A673 (cell line): ENCODE measurements around the gene DEFB131A. TPM values are rescaled to one million over a fixed set of nuclear protein-coding genes. Genes with fewer than 3 reads are reported as not detected.
"Not testable (repeated sequence)": the region's sequence is repeated elsewhere in the genome, so short reads cannot be mapped to it uniquely, and the experiment has no call there.

Experiments
- BruUV-seq: library from RNA; stranded (reverse); fragments of 400-500 nt; replicated peaks from 2 replicates; lab custom pipeline; 2021; lab: Mats Ljungman, UMichigan
- CTCF ChIA-PET: fragments of 300-600 bp; sonication (Branson Sonifier 250); formaldehyde crosslinking; loops from one replicate; lab custom pipeline; 2022; ENCODE audit warnings: antibody characterized with exemption; lab: Charles Lee
- POLR2A ChIA-PET: fragments of 300-600 bp; sonication (Branson Sonifier 250); formaldehyde crosslinking; loops from one replicate; lab custom pipeline; 2022; ENCODE audit warnings: antibody characterized with exemption; ENCODE audit not compliant: low non-redundant PET; lab: Charles Lee
- DNase-seq: peaks from one replicate; pipeline ENCODE4 v3.0.0-alpha.2; 2015; ENCODE audit warnings: low spot score
- H3K27ac ChIP-seq: fragments of 200-600 bp; sonication (generic); 2 replicates; pipeline ENCODE4 v1.5.1; 2016; ENCODE audit warnings: mixed run types, low read depth, mild to moderate bottlenecking, mixed read lengths, antibody characterized with exemption, low read length; ENCODE audit not compliant: poor library complexity, severe bottlenecking
- H3K27me3 ChIP-seq: fragments of 200-600 bp; sonication (generic); replicated peaks from 2 replicates; pipeline ENCODE4 v1.6.1; 2017; ENCODE audit warnings: mixed run types, low read depth, mild to moderate bottlenecking, mixed read lengths, antibody characterized with exemption, low read length; ENCODE audit not compliant: insufficient read depth, poor library complexity
- H3K36me3 ChIP-seq: fragments of 200-600 bp; sonication (generic); 2 replicates; pipeline ENCODE4 v1.6.1; 2016; ENCODE audit warnings: mixed run types, mild to moderate bottlenecking, mixed read lengths, antibody characterized with exemption, low read length; ENCODE audit not compliant: insufficient read depth, poor library complexity, severe bottlenecking
- H3K4me1 ChIP-seq: fragments of 200-600 bp; sonication (generic); 2 replicates; pipeline ENCODE4 v1.6.1; 2017; ENCODE audit warnings: mixed run types, mild to moderate bottlenecking, mixed read lengths, antibody characterized with exemption, low read length; ENCODE audit not compliant: insufficient read depth, poor library complexity, severe bottlenecking
- H3K4me3 ChIP-seq: fragments of 200-600 bp; sonication (generic); 2 replicates; pipeline ENCODE4 v1.5.1; 2016; ENCODE audit warnings: low read depth, mixed run types, mild to moderate bottlenecking, mixed read lengths, low read length; ENCODE audit not compliant: poor library complexity, severe bottlenecking
- H3K9me3 ChIP-seq: fragments of 200-600 bp; sonication (generic); 2 replicates; pipeline ENCODE4 v1.6.1; 2016; ENCODE audit warnings: mixed run types, low read depth, mild to moderate bottlenecking, mixed read lengths, antibody characterized with exemption, low read length; ENCODE audit not compliant: poor library complexity, severe bottlenecking
- CTCF ChIP-seq: fragments of 300-800, 200-600 bp; sonication (generic); conservative IDR thresholded peaks from 2 replicates; pipeline ENCODE4 v1.5.1; 2017; ENCODE audit warnings: low read depth, mild to moderate bottlenecking, antibody characterized with exemption, low read length, moderate library complexity, mixed read lengths
- intact Hi-C: fragments of 100-400 bp; cut with micrococcal nuclease; formaldehyde crosslinking; loops from one replicate; pipeline ENCODE4 v1.10.0; 2022; ENCODE audit not compliant: unreplicated experiment
- total RNA-seq: library from RNA; stranded (reverse); gene quantifications from 2 replicates; pipeline ENCODE4 v1.2.3, GENCODE V29; 2021

The DEFB131A gene
- total RNA-seq, 1 experiment from 2014 or later, result not detected

GRCh38 chr4:9494256-9495035 lies 50.2 kb downstream of the DEFB131A start:
- H3K4me1 ChIP-seq, H3K4me3 ChIP-seq, BruUV-seq, CTCF ChIA-PET, H3K9me3 ChIP-seq, intact Hi-C loops, POLR2A ChIA-PET, DNase-seq, H3K36me3 ChIP-seq, H3K27ac ChIP-seq, H3K27me3 ChIP-seq: not testable (repeated sequence)

DNA sequence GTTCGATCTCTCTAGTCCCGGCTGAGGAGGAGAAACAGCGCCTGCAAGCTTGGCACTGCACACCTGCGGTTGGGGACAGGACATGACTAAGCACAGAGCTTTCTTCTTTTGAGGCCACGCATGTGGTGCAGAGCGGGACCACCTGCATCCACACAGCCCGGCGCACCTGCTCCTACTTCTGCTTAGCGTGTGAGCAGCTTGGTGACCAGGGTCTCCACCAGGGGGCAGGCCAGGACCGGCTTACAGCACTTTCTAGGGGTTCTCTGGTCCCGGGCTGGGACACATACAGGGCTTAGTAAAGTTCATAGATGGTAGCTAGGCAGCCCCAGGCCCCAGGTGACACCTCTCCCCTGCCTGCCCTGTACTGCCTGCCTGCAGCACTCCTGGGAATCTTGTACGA lies 51.2 kb downstream of the DEFB131A start:
- H3K9me3 ChIP-seq, H3K27me3 ChIP-seq, H3K36me3 ChIP-seq, H3K4me3 ChIP-seq, H3K4me1 ChIP-seq, H3K27ac ChIP-seq, BruUV-seq, POLR2A ChIA-PET, intact Hi-C loops: not testable (repeated sequence)
- CTCF ChIA-PET, result interaction anchor here (0.6 kb wide), 1 partner anchor 27 kb away, joined by 3 read pairs; no protein-coding TSS in a partner anchor
- peak; percentile 35 for TF ChIP-seq CTCF
- peak; percentile 24 for DNase-seq

DNA sequence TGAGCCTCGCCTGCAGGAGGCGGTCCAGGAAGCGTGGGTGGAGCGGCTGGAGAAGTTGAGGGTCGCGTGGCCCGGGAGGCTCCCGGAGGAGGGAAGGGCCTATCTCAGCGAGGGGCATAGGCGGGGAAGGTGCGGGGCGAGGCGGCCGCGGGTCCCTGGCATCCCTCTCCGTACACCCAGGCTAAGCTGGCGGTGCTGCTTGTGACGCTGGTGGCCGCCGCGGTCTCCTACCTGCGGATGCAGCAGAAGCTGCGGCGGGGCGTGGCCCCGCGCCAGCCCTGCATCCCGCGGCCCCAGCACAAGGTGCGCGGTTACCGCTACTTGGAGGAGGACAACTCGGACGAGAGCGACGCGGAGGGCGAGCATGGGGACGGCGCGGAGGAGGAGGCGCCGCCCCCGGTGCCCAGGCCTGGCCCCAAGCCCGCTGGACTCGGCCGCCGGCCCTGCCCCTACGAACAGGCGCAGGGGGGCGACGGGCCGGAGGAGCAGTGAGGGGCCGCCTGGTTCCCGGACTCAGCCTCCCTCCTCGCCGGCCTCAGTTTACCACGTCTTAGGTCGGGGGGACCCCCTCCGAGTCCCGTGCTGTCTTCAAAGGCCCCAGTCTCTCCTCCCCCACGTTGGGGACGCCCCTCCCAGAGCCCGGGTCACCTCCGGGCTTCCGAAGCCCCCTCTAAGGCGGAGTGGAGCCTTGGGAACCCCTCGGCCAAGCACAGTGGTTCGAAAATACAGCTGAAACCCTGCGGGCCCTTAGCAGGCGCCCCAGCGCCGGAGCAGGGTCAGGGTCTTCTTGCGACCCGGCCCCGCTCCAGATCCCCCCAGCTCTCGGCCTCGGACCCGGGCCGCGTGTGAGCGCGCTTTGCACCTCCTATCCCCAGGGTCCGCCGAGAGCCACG lies 53.6 kb downstream of the DEFB131A start:
- BruUV-seq, H3K4me3 ChIP-seq, H3K27me3 ChIP-seq, H3K36me3 ChIP-seq, H3K4me1 ChIP-seq, H3K9me3 ChIP-seq, intact Hi-C loops, POLR2A ChIA-PET, H3K27ac ChIP-seq, DNase-seq, CTCF ChIA-PET: not testable (repeated sequence)

GRCh38 chr4:9498468-9499040 lies 54.3 kb downstream of the DEFB131A start:
- H3K4me1 ChIP-seq, H3K9me3 ChIP-seq, H3K36me3 ChIP-seq, H3K27ac ChIP-seq, H3K27me3 ChIP-seq, DNase-seq, intact Hi-C loops, H3K4me3 ChIP-seq, POLR2A ChIA-PET, BruUV-seq, CTCF ChIA-PET: not testable (repeated sequence)

DNA sequence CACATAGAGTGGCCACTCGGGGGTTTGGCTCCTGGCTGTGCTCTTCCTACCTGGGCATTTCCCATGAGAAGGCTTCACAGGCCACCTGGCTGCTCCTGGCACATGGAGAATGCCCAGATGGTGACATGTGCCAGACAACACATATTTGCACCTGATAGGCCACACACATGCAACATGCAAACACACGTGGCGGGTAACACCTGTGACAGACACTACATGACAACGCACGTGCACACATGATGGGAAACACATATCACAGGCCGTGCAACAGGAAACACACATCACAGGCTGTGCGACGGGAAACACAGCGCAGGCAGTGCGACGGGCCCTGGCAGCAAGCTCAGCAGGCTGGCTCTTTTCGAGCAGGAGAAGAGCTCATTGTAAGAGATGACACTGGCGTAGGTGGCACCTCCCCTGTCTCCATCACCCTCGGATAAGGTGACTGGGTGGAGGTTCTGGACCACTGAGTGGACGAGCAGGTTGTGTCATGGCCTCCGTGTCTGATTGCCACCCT lies 55.8 kb downstream of the DEFB131A start:
- H3K9me3 ChIP-seq, H3K4me3 ChIP-seq, H3K27ac ChIP-seq, H3K4me1 ChIP-seq, BruUV-seq, POLR2A ChIA-PET, DNase-seq, intact Hi-C loops, H3K27me3 ChIP-seq, H3K36me3 ChIP-seq, CTCF ChIA-PET: not testable (repeated sequence)
